Measurements from ENCODE around the gene AARS2. TPM values are rescaled to one million over a fixed set of nuclear protein-coding genes. Genes with fewer than 3 reads are reported as not detected.

Gene AARS2
- total and polyA plus RNA-seq, 10 of the 15 experiments (the other 5 are each of a cell fraction or from before 2014, with no cell fraction given): 0.71 to 18.3 (median 12.7) TPM

GRCh38 chr6:44268095-44268628 lies 45.0 kb downstream of the AARS2 start (continued):
- peak; percentile 93 for TF ChIP-seq TCF3 (IDR thresholded peaks at IDR 0.05; ENCODE audit: borderline replicate concordance, insufficient read depth, low read depth, low read length)

- H3K27me3 ChIP-seq (replicated peaks in 1 of 2; ENCODE audit: control insufficient read depth in 2 of 2, insufficient read depth in 2 of 2, low read length in 1 of 2): peaks cover 4 to 8% of the 10 kb centered on the region in 2 experiments; a peak in 3 of 4 replicates
- no peak overlapping the region for H3K27ac ChIP-seq (ENCODE audit: control insufficient read depth, insufficient read depth)
- ChIA-PET SMC1A (ENCODE audit: uncharacterized antibody, unreplicated experiment) (interaction anchor here (0.9 to 4.6 kb wide), 14 partner anchors 10 to 191 kb away, joined by 3 to 79 read pairs (median 5); partner anchors contain the start of genes AARS2 and CDC5L), CTCF (interaction anchor here (0.6 to 6.3 kb wide), 33 partner anchors 7 to 638 kb away, joined by 3 to 163 read pairs (median 5); partner anchors contain the start of genes AARS2, CDC5L, GTPBP2 and SLC35B2), POLR2A (interaction anchor here (0.7 to 1.7 kb wide), 5 partner anchors 11 to 95 kb away, joined by 3 to 6 read pairs (median 3); partner anchors contain the start of gene SLC35B2), RAD21 (ENCODE audit: unreplicated experiment) (interaction anchor here (0.9 to 4.2 kb wide), 13 partner anchors 9 to 171 kb away, joined by 3 to 36 read pairs (median 5); partner anchors contain the start of genes CDC5L and HSP90AB1)
- no TSS peak for BruUV-seq (replicated peaks)
- WGBS (ENCODE audit: insufficient coverage, insufficient replicate concordance, low lambda C conversion rate, missing lambda C conversion rate): 64% methylated on average over 10 of the region's 10 CpGs
- intact Hi-C loops (cut with micrococcal nuclease; ENCODE audit: unreplicated experiment) (no loop called here), in situ Hi-C loops (cut with MboI) (loop anchor here (5.0 kb wide), 1 partner anchor 70 kb away; no protein-coding TSS in a partner anchor)
- no peak overlapping the region for H2AFZ ChIP-seq (ENCODE audit: control insufficient read depth, low read depth, low read length)
- no peak overlapping the region; the same call in 1 of the 2 replicates for H3K4me2 ChIP-seq (ENCODE audit: control insufficient read depth, insufficient read depth)
- H4K20me1 ChIP-seq (ENCODE audit: control insufficient read depth, insufficient read depth): no peaks in the 10 kb centered on the region
- DNase-seq (ENCODE audit: low read depth, low spot score): no peak
- no peak overlapping the region for H3K4me3 ChIP-seq
- H3K9me3 ChIP-seq (replicated peaks; ENCODE audit: control insufficient read depth, insufficient read depth, low read length): no peaks in the 10 kb centered on the region
- ATAC-seq: no peak
- TF ChIP-seq PBX3 (IDR thresholded peaks at IDR 0.05; ENCODE audit: insufficient replicate concordance, low read depth, low read length) (no peak), MTA2 (IDR thresholded peaks at IDR 0.05; ENCODE audit: low read depth) (no peak), SP1 (IDR thresholded peaks at IDR 0.05; ENCODE audit: low read depth, low read length) (no peak), CHD4 (IDR thresholded peaks at IDR 0.05) (no peak), NBN (IDR thresholded peaks at IDR 0.05) (no peak), BRCA1 (IDR thresholded peaks at IDR 0.05; ENCODE audit: low read depth, low read length) (no peak), IRF3 (IDR thresholded peaks at IDR 0.05) (no peak), RB1 (IDR thresholded peaks at IDR 0.05; ENCODE audit: borderline replicate concordance) (no peak), KAT2A (conservative IDR thresholded peaks at IDR 0.05; ENCODE audit: control insufficient read depth, low read depth, low read length) (no peak), SRF (IDR thresholded peaks at IDR 0.05; ENCODE audit: low read depth in 2 of 2, low read length in 2 of 2) (no peak), ATF3 (IDR thresholded peaks at IDR 0.05; ENCODE audit: borderline replicate concordance, extremely low read depth, low read depth, low read length) (no peak)
- no peak overlapping the region for H3K9ac ChIP-seq (ENCODE audit: control insufficient read depth, insufficient read depth, low read length)
- H3K79me2 ChIP-seq (ENCODE audit: control insufficient read depth, insufficient read depth, low read length): peaks cover 33% of the 10 kb centered on the region
- H3K36me3 ChIP-seq (ENCODE audit: control insufficient read depth in 2 of 2, insufficient read depth in 2 of 2, low read length in 1 of 2): no peaks in the 10 kb centered on the region; a peak in 1 of 4 replicates
- FAIRE-seq: no peak
- peaks cover 29% of the 10 kb centered on the region for H3K4me1 ChIP-seq (ENCODE audit: control insufficient read depth, insufficient read depth, low read length)
Measured at GRCh38 chr6:44267252-44267651, 45.9 kb downstream of the AARS2 start.
